Coronary artery (tissue), 2 donors: Measurements from ENCODE around the gene SETBP1.

Source experiments
- DNase-seq: peaks from one replicate; pipeline ENCODE4 v3.0.0-alpha.2; 2017; ENCODE audit warnings: low spot score
- H3K27ac ChIP-seq, 2 donors: fragments of 200-600 bp; sonication (generic); one replicate each; pipeline ENCODE4 v1.5.1; 2016 to 2019
- H3K4me3 ChIP-seq: fragments of 200-600 bp; sonication (generic); 2 replicates; pipeline ENCODE4 v1.5.1; 2016; ENCODE audit warnings: mild to moderate bottlenecking, moderate library complexity
- CTCF ChIP-seq: fragments of 200-600 bp; sonication (generic); IDR thresholded peaks from one replicate; pipeline ENCODE4 v1.5.1; 2019; ENCODE audit warnings: antibody characterized with exemption

Gene SETBP1

DNA sequence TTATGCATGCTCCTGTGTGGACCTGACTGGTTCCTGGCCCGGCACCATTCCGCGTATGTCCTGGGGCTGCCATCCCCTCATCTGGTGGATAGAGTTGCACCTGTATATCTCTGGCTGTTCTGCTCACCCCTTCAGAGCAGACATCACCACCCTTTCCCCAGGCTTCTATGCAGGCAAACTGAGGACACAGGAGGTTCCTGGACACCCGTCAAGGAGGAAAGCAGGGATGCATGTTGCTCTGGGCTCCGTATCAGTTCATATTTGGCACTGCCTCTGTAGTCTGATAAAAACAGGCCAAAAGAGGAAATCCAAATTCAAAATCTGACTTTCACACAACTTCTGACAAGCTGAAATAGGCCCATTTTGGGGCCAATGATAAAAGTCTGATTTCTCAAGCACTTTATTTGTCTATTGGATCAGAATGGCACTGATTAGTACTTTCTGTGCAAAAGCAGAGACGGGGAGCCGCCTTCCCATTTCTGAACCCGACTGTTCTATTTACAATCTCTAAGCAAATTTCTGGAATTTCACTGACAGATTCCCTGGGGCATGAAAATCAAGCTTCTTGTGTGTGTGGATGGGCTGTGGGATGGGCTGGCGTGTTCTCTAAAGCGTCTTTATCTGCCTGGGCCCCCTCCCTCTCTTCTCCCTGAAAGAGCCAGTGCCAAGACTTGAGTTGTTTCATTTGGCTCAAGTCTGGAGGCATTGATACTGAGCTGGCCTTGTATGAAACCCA, 96.9 kb downstream of the SETBP1 start:
- Histone ChIP-seq H3K4me3 (peak overlapping the region; percentile 13), H3K27ac (peak overlapping the region; percentile 29 to 80)
- DNase-seq, result no peak
- TF ChIP-seq CTCF, result no peak

- H3K4me3 ChIP-seq, result no peak overlapping the region
- TF ChIP-seq CTCF, result no peak
- DNase-seq, result no peak
- peak overlapping the region in 1 of 2 donors; percentile 40 for H3K27ac ChIP-seq
These were observed 98.1 kb downstream of the SETBP1 start for GRCh38 chr18:44778788-44779187.

GRCh38 chr18:44779753-44780292, 99.1 kb downstream of the SETBP1 start:
- H3K4me3 ChIP-seq, result no peak overlapping the region
- TF ChIP-seq CTCF, result no peak
- no peak overlapping the region for H3K27ac ChIP-seq
- DNase-seq, result no peak

- DNase-seq, result no peak
- no peak for TF ChIP-seq CTCF
These were observed 101.2 kb downstream of the SETBP1 start for GRCh38 chr18:44781886-44782285.

DNA sequence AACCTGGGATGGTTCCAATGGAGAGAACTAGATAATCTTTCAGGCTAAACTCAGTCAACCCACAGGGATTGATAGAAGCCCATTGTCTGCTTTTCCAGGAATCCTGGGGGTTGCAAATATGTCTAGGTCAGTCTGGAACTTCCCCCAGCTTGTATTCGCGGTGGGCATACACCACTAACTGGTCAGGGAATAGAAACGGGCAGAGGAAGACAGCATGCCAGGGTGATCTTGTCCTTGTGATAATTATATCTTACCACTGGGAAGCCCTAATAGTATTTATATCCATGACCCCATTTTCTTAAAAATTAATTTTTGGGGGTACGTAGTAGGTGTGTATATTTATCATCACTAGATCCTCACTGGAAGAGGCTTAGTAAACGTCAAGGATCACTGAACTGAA, 101.9 kb downstream of the SETBP1 start:
- no peak for TF ChIP-seq CTCF
- Histone ChIP-seq H3K4me3 (no peak overlapping the region), H3K27ac (peak overlapping the region; percentile 20 to 24)
- DNase-seq, result no peak

More at GRCh38 chr18:44781886-44782285, 101.2 kb downstream of the SETBP1 start:
- Histone ChIP-seq H3K4me3 (no peak overlapping the region), H3K27ac (peak overlapping the region; percentile 20 to 61)

GRCh38 chr18:44783371-44783770, 102.7 kb downstream of the SETBP1 start:
- no peak for DNase-seq
- no peak overlapping the region for H3K27ac ChIP-seq
- no peak overlapping the region for H3K4me3 ChIP-seq
- no peak for TF ChIP-seq CTCF

DNA sequence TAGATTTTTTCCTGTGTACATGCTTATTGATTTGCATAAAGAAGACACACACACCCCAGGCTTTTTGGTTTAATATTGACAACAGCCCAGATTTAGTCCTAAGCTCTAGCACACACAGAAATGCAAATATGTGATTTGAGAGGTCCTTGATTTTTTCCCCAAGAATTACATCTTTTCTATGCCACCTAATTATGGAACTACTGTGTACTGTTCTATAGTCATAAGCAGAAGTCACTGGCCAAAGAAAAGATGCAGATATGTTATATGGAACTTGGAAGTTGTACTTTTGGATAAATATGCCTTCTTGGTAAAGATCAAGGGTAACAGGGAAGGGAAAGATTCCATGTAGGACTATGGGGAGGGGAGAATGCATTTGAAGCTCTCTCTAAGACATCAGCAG, 105.6 kb downstream of the SETBP1 start:
- no peak overlapping the region for H3K27ac ChIP-seq
- TF ChIP-seq CTCF, result no peak
- peak overlapping the region; percentile 20 for H3K4me3 ChIP-seq
- no peak for DNase-seq
